DMS 273 treated with DMSO at 0.1 percent for 48 hours (cell line): ENCODE results near the gene CNPY4.

ENCODE experiments used
- DNase-seq: peaks from one replicate; lab custom pipeline; 2025; lab: John Stamatoyannopoulos, UW

Gene CNPY4

DNA sequence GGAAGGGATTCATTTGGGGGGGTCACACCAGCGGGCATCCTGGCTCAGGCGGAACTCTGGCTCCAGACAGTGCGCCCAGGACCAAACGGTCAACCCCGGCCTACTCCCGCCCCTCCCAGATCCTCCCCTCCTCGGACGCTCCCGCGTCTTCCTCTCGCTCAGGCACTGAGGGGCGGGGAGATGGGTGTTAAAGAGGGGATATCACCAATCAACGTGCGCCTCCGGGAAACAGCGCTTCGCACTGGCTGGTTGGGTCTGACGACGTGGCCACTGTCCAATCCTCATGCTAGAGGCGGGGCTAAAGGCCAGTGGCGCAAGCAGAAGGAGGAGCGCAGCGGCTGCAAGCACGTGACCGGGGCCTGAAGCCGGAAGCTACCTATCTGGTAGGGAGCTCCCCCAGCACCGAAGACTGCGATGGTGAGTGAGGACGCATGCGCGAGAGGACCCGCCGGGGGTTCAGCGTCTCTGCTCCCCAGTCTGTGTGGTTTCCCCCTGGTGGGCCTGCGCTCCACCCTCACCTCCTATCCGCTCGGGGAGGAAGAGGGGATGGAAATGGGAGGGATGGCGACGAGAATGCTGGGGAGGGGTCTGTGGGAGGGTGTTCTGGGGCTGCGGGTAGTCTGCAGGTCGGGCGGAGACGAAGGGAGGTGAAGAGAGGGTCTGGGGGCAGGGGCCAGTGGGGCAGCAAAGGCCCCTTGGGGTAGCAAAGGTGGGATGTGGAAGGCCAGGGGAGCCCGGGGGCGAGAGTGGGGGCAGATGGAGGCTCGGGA, 29.3 kb downstream of the CNPY4 start, which contains the start of gene LAMTOR4:
Gene LAMTOR4 (plus strand): TSS at position 360 of the 770 bp plus-strand sequence. CDS start 55 bp downstream, at position 415.
- peak; percentile 99 for DNase-seq

DNA sequence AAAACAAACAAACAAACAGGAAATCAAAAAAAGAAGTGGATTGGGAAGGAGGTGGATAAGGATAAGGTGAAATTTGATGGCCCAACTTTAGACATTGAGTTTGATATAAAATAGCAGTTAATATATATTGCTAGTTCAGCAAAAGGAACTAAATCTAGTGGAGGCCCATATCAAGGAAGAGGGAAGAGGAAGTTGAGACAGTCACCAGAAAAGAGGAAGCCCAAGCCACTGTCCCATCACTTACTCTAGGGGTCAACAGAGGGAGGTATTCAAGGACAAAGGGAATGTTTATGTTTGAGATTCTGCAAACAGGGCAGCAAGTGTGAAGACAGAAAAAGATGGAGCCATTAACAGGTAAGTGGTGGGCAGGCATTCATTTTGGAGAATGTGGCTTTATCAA, 33.0 kb downstream of the CNPY4 start:
- no peak for DNase-seq

DNA sequence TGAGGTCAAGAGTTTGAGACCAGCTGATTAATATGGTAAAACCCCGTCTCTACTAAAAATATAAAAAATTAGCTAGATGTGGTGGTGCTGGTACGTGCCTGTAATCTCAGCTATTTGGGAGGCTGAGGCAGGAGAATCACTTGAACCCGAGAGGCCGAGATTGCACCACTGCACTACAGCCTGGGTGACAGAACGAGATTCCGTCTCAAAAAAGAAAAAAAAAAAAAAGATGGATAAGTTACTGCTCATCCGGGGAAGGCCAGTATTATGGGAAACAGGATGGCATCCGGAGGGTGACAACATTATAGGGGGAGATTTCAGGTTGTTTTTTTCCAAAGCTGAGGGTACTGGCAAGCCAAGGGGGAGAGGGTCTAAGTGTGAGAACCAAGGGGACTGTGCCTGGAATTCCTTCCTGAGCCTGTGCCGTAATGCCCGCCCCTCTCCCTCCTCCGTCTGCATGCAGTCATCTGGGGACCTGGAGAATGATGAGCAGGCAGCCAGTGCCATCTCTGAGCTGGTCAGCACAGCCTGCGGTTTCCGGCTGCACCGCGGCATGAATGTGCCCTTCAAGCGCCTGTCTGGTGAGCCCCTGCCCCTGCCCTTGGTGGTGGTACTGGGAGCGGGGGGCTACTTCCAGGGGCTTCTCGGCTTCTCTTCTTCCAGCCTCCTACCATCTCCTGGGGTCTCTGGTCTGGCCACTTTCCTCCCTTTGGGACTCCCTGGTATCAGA, 33.7 kb downstream of the CNPY4 start:
- DNase-seq, result no peak

DNA sequence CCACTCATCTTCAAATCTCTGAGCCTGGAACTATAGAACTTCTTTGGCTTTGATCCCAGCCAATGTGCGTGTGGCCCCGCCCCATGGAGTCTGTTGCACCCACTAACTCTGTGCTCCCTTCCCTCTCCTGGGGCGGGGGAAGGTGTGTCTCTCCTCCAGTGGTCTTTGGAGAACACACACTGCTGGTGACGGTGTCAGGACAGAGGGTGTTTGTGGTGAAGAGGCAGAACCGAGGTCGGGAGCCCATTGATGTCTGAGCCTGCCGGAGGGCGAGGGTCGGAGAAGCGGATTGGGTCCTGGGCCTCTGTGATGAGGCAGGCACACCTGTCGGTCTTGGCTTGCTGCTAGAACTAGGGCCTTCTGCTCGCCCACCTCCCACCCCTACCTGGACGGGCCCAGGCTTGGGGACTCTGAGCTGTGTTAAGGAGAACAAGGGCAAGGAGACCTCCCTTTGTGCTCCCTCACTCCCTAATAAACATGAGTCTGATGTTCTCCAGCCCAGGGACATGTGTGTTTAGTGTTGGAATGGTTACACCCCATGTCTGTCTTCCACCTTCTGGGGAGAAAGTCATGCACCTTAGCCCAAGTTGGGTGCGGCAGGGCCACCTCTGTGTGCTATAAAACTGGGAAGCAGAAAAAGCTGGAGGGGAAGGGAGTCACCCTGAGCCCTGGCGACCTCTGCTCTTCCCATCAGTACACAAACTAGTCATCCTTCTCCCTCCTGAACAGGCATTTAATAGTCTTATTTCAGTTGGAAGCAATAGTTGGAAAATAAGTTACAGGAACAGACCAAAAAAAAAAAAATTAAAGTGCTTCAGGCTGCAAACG, 34.5 kb downstream of the CNPY4 start:
- DNase-seq, result no peak

DNA sequence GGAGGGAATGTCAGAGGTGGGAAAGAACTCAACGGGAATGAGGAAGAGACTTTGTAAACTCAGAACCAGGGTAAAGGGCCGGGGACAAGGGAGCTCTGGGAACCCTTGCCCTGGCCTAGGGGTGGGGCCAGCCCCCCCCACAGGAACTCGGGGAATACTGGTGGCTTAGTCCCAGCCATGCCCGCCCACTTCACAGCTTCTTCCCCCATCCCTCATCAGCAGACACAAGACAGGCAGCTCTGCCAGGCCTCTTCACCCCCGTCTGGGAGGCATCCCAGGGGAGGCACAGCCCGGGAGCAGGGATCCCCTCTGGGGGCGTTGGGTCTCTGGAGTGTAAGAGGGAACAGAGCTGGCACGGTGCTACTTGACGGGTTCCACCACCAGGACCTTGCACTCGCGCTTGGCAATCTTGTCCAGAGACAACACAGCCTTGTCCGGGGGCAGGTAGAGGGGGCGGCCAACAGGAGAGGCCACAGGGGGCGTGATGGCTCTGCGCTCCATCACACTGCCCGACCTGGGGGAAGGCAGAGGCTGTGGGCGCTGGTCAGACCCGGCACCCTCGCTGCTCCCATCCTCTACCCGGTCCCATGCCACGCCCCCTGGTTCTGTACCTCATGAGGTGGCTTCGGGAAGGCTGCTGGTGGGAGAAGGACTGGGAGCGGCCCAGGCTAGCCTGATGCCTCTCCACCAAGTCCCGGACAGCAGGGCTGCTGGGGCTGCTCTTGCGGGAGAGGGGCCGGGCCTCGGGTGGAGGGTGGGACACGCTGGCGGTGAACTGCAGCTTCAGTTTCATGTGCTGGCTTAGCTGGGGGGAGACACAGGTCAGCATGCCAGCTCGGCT, 35.4 kb downstream of the CNPY4 start:
- no peak for DNase-seq

DNA sequence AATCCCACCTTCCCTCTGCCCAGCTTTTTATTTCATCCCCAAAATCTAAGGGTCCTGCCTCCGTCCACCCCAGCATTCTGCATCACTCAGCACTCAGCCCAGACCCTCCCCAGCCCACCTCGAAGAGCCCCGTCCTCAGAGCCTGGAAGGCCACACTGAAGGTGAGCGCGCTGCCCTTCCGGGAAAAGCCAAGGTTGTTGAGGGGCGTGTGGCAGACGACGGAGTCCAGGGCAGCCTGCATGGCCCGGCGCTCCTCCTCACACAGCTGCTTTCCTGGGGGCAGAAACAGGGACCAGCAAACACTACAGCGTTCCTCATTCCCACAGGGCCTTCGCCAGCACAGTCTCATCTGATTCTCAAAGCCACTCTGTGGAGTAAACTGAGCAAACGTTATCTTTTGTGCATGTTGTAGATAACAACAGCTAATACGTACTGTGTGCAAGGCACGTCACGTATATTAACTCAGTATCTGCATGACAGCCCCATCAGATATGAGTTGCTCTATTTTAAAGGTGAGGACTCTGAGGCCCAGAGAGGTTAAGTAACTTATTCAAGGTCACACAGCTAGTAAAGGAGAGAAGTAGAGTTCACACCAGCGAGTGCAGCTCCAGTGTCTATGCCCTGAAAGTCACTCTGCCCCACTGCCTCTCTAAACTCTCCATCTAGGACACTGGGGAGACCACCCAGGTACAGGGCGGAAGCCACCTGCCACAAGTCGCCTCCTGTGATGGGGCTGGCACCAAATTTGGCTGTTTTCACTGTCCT, 36.3 kb downstream of the CNPY4 start:
- DNase-seq, result no peak

DNA sequence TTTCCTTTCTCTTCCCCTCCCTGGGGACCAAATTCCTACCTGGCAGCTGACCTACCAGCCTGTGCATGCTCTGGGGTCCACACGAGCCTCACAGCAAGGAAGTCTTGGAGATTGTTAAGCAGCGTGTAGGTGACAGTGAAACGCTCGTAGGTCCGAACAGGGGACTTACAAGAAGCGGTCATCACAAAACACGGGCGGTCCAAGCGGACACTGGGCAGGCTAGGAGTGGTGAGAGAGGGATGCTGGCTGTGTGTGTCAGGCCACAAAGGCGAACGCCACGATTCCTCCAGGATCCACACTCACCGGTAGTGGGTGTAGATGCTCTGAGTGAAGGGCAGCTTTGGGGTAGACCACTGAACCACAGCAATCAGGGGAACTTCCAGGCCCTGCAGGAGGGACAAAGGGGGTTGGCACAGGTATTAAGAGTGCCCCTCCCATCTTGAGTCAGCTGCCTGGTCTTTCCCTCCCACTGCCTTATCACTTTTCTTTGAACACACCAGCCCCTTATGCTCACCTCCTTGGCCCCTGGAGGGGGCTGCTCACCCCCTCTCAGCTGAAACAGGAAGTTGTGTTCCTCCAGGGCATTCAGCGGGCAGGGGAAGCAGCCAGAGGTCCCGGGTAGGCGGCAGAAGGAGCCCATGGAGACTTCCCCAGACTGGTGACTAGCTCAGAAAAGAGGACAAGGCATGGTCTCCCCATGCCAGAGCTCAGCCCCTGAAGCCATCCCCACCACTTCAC, 37.1 kb downstream of the CNPY4 start:
- no peak for DNase-seq

DNA sequence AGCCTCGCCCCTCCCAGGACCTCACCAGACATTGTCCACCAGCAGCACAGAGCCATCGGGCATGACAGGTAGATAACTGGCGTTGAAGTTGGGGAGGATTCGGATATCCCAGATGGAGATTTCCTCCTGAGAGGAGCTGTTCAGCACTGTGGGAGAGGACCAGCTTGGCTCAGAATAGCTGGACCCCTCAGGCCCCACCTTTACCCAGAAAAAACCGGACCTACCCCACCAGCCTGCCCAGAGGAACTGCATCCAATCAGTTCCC, 37.6 kb downstream of the CNPY4 start:
- DNase-seq, result no peak

DNA sequence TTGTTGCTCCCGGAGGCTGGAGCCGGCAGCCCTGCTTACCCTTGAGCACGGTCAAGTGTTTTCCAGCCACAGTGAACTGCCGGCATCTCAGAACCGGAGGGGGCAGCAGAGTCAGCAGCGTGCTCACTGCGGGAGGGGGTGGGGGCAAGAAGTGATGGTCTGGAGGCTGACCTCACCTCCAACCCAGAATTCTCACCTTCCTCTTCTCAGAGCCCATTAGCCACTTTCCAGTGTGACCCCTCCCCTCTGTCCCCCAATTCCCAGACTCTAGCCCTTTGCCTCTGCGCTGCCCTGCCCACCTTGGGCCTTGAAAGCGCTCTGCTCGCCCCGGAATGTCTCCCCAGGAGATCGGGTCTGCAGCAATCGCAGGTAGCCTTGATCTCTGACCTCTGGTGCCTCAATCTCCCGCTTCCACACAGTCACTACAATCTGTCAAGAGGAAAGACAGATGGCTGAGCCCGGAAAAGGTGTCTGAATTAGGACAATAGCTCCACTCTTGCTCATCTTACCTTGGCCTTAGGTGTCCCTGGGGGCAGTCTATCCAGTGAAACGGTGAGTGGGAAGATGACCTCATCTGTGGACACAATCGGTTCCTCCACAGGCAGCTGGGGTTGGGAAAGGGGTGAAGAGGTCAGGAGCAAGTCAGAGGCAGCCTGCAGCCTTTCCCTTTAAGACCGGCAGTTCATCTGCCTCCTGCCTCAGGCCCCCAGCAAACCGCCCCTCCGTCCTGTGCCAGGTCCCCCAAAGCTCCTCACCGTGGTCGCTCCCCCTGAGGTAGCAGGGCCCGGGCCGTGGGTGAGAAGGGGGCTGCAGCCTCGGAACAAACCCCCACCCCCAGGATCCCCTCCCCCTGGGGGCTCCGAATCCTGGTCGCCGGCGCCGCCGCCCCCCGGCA, 38.1 kb downstream of the CNPY4 start:
- DNase-seq, result no peak

DNA sequence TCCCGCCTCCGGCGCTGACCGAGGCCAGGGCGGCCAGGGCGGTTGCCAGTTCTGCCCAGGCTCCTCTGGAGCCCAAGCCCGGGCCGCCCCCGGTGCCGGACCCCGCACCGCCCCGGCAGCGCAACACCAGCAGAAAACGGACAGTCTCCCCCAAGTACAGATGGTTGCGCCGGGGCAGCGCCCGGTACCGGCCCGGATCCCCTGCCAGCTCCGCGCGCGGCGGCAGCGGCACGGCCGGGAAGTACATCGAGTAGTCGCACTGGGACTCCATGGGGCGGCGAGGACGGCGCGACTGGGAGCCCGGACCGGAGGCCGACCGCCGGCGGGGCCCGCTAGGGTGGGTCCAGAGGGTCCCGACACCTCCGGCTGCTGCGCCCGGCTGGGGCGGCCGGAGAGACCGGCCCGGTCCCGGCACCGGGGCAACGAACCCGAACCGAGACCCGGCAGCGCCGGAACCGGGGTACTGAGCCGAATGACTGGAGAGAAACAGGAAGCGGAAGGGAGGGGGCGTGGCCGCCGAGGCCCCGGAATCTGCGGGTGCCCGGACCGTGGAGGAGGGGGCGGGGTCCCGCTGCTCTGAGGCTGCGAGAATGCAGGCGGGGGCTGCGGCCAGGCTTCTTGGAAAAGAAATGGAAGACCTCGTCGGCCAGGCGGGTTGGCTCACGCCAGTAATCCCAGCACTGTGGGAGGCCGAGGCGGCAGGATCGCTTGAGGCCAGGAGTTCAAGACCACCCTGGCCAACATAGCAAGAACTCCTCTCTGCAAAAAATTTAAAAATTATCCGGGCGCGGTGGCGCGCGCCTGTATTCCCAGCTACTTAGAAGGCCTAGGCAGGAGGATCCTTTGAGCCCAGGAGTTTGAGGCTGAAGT, 39.0 kb downstream of the CNPY4 start, which contains the start of gene TRAPPC14:
Gene TRAPPC14 (minus strand): TSS at position 495 of the 870 bp plus-strand sequence. CDS start 224 bp downstream, at position 271.
- DNase-seq, result peak; percentile 74

DNA sequence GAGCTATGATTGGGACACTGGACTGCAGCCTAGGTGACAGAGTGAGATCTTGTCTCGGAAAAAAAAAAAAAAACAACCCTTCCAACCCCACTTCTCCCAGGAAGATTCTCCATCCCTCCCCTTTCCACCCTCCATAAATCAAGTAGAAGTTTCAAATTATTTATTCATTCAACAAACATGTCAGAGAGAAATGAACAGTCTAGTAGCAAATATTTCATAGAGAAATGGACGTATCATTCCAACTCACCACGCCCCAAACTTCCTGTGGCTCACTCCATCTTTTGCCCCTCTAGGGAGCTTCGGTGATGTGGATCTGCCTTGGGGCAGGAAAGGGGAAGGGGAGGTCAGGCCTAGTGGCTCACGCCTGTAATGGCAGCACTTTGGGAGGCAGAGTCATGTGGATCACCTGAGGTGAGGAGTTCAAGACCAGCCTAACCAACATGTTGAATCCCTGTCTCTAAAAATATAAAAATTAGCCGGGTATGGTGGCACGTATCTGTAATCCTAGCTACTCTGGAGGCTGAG, 39.7 kb downstream of the CNPY4 start:
- DNase-seq, result no peak

DNA sequence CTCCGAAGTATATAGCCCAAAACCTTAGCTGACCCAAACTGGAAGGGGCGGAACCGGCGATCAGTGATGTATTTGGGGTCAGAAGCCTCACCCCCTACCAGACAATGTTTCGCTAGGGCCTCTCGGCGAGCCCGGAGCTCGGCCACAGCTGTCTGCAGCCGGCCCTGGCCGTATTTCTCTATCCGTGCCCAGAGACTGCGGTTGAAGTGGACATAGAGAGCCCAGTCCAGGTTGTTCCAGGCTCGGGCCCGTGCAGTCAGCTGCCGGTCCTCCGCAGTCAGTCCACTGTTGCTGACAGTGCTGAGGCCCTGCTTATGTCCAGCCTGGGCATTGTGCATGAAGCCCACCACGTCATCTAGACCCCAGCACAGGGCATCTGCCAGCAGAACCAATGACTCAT, 40.6 kb downstream of the CNPY4 start:
- no peak for DNase-seq

DNA sequence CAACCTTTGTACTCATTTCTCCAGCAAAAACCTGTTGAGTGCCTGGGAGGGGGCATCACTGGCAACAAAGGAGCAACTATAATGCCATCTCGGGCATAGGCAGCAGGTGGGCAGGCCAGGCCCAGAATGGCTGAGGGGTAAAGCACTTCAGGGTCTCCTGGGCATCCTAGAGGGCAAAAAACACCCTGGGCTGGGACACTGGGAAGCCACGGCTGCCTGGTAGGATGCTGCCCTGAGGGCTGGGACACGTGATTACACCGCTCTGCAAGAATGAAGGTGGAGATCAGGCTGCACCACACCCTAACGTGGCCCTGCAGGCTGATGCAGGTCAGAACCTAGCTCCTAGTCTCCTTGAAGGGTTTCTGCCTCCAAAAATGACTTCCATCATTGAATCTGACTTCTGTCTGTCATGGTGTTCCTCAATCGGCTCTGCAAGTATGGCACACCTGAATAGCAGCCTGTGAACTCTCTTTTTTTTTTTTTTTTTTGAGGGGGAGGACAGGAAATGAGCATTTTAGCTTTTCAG, 43.6 kb downstream of the CNPY4 start:
- DNase-seq, result no peak

DNA sequence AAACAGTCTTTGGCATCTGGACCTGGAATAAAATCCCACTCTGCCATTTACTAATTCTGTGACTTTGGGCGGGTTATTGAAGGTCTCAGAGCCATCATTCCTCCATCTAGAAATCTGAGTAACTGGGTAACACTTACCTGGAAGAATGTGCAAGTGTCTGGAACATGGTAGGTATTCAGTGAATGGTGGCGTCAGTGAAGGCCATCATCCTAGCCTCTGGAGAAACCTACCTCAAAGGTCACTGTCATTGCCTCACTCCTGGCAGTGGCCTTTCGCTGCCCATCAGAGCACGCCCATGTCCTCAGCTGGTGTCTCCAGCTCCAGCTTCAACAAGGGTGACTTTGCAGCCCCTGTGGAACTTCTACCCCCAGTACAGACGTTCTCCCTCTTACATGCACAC, 44.4 kb downstream of the CNPY4 start:
- DNase-seq, result no peak

DNA sequence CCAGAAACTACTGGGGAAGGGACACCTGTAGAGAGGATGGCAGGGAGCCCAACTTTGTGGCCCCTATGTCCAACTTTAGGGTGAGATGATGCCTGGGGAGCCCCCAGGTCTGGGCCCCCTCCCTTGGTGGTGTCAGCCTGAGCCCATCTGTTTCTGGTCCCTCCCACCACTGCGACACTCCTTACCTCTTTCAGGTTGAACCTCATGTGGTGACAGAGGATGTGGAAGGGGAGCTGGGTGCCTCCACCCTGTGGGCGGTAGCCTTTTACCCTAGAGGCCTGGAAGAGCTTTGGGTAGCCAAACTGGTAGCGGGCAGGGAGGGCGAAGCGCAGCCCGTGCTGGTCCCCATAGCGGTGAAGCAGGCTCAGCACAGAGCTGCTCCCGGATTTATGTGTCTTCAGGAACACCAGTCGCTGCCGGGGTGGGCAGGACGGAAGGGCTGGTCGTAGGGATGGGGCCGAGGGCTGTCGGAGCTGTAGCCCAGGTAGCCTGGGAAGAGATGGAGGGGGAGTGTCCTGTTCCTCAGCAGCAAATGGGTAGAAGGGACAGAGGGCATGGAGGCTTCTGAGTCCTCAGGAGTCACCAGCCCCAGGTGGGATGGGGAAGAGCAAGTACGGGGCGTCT, 47.0 kb downstream of the CNPY4 start:
- DNase-seq, result no peak

DNA sequence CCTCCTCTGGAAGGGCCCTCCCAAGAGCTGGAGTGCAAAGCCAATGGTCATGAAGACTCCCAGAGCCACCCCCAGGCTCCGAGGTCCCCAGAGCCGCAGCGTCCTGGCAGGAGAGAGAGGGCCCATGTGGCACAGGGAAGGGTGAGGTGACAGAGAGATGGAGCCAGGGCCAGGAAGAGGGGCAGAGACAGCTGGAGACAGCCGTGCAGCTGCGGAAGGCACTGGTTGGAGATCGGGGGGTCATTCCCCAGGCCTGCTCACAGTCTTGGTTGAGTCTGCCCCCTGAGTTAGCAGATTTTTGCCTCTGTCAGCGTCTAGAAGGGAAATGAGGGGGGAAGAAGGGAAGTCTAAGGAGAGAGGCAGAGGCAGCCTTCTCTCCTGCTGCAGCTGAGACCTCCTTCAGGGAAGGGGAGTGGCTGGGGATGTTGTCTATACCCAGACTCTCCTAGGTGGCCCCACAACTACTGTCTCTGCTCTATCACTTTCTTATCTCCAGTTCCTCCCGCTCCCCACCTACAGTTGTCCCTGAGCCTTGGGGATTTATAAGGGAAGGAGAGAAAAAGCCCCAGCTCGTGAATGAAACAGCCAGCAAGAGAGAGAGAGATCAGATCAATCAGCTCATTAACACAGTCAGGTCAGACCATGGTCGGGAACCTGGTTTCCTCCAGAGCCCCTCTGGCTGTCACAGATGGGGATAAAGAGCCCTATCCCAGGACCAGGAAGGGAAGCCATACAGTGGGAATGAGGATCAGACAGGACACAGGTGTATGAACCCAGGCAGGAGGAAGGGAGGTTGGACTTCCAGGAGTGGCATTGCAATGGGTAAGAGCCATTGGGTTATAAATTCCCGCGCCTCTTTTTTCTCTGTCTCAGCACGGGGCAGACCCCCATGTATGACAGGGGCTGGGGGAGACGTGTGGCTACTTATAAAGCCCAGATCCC, 47.8 kb downstream of the CNPY4 start:
- DNase-seq, result no peak
